Choroid plexus epithelial cell (primary cell): ENCODE measurements around the gene SFRP4.

Experiments used
- DNase-seq: peaks from one replicate; pipeline ENCODE4 v3.0.0-alpha.2; 2010; ENCODE audit warnings: low read depth
- H3K4me3 ChIP-seq: 2 replicates; pipeline ENCODE4 v1.5.1; 2011; ENCODE audit warnings: low read depth, mild to moderate bottlenecking, control low read depth, low read length, moderate library complexity
- TF ChIP-seq, protein P1 (sequence below): conservative IDR thresholded peaks from 2 replicates; pipeline ENCODE4 v1.5.1; 2011; ENCODE audit warnings: low read depth, mild to moderate bottlenecking, control low read depth, inconsistent platforms, low read length, moderate library complexity

Gene SFRP4

DNA sequence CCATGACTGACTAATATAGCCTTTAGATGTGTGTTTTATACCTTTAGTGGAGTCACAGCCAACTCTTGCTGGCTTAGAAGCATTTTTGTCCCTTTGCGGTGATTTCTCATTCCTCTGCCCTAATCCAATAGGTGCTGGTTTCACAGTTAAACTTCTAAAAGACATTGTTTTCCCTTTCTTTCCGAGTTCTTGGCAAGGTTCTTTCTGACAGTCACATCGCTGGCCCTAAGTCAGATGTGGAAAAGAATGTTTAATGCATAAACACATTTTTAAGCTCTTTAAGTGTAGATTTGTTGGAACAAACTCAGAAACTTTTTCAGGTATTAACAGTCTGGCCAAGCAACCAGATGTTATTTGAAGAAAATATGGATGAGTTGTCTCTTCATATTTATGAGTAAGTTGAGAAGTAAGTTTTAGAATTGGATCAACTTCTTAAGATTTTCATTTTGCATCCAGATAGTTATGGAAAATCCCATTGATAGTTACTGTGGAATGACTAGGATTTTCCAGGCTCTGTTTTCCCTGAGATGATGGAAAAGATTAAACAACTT is 7.9 kb upstream of the SFRP4 start:
- DNase-seq, result no peak
- TF ChIP-seq, protein P1, sequence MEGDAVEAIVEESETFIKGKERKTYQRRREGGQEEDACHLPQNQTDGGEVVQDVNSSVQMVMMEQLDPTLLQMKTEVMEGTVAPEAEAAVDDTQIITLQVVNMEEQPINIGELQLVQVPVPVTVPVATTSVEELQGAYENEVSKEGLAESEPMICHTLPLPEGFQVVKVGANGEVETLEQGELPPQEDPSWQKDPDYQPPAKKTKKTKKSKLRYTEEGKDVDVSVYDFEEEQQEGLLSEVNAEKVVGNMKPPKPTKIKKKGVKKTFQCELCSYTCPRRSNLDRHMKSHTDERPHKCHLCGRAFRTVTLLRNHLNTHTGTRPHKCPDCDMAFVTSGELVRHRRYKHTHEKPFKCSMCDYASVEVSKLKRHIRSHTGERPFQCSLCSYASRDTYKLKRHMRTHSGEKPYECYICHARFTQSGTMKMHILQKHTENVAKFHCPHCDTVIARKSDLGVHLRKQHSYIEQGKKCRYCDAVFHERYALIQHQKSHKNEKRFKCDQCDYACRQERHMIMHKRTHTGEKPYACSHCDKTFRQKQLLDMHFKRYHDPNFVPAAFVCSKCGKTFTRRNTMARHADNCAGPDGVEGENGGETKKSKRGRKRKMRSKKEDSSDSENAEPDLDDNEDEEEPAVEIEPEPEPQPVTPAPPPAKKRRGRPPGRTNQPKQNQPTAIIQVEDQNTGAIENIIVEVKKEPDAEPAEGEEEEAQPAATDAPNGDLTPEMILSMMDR, result no peak
- no peak overlapping the region for H3K4me3 ChIP-seq

DNA sequence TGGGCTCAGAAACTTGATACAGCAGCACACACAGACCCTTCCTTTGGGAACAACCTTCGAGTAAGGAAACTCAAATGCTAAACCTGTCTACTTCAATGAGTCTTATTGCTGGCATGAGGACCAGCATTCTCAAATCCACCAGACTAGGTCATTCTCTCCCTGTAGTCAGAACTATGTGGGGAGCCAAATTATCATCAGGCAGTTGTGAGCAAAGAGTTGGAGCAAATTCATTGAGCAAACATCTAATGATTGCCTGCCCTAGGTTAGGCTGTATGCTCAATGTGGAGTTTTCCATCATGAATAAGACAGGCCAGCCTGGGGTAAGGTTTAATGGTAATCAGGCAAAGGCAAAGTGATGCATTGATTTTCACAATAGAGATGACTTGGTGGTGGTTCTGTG is 7.4 kb upstream of the SFRP4 start:
- no peak for DNase-seq
- no peak overlapping the region for H3K4me3 ChIP-seq
- TF ChIP-seq, protein P1, result no peak

DNA sequence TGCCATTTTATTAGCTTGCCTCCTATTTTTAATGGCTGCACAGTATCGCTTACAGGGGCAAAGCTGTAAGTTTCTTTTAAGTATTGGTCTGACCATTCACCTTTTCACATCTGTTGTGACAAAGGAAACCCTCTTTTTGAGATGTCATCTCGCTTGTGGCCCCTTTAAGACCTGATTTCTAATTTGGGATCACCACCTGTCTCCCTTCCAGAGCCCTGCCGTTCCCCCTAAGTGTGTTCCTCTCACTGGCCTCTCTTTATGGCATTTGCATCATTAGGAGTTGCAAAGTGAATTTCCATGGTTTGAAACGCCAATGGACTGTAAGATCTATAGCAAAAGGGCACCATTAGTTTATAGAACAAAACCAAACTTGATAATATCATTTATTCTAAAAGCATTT is 5.3 kb upstream of the SFRP4 start:
- TF ChIP-seq, protein P1, result no peak
- H3K4me3 ChIP-seq, result no peak overlapping the region
- no peak for DNase-seq

DNA sequence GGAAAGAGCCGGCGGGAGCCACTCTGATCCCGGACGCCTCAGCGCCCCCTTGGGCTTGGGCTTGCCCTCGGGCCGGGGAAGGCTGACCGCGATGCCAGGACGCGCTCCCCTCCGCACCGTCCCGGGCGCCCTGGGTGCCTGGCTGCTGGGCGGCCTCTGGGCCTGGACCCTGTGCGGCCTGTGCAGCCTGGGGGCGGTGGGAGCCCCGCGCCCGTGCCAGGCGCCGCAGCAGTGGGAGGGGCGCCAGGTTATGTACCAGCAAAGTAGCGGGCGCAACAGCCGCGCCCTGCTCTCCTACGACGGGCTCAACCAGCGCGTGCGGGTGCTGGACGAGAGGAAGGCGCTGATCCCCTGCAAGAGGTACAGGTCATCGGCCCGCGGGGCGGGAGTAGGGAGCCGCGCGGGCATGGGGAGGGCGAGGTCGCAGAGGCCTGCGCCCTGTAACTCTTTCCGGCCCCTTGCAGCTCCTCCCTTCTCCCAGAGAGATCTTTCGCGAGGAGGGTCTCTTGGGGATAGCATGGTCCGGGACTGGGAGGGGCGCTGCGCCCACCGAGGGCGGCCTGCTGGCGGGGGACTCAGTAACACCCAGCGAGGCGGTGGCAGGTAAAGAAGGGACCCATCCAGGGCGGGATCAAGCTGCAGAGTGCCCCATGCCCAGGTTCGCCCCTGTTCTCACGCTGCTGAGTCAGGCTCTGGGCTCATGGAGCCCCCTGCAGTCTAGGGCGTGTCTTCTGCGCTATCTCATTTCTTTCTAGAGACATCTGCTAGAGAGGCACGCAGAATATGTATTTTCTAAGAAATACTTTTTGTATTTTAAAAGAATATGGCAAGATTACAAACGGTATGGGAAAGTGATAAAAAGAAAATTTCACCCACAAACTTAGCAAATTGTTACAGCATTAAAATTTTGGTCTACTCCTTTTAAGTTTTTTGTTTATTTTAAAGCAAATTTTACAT is 4.5 kb upstream of the SFRP4 start:
- peak; percentile 60 for DNase-seq
- TF ChIP-seq, protein P1, result peak; percentile 29
- peak overlapping the region; percentile 61 for H3K4me3 ChIP-seq

DNA sequence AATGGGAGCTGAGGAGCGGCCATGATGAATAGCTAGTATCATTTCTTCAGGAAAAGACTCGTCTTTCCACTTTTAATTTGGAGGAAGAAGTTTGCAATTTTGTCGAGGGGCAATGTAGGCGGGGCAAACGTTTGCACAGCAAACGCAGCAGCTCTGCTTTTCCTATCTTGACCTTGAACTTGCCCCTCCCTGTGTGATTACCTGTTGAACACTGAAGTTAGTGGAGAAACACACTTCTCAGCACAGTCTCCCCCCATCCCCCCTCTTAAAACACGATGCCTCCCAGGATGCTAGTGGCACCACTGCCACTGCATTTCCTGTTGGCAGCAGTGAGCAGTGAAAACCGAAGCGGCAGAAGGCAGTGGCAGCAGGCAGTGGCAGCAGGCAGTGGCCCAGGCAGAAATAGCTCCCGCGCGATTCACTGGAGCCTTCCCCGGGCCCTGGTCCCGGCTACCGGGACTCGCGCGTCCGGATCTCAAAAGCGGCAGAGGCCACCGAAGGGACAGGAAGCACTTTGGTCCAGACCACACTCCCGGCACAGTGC is 3.8 kb upstream of the SFRP4 start, which contains the start of gene EPDR1:
TSS of gene EPDR1 (plus strand) at position 336 of the 544 bp plus-strand sequence. CDS start 300 bp downstream, outside the sequence.
- peak within 1 kb of the TSS; percentile 61 for H3K4me3 ChIP-seq
- TF ChIP-seq, protein P1, result peak; percentile 10

DNA sequence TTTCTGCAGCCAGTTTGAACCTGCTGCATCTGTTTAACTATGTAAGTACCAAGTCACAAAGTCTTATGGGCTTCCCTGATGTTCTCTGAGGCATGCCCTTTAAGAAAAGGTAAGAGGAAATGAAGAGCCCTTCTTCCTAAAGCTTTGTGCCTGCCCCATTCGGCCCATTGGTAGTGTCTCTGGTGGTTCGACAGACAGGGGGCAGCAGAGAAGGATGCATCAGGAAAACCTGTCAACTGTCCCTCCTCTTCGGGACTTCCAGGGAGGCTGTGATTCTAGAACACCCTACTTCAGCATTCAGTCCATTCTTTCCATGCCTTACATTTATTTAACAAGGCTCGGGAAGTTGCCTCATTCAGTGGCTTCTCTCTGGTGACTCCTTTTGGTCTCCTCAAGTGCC is 1.9 kb upstream of the SFRP4 start:
- TF ChIP-seq, protein P1, result no peak
- H3K4me3 ChIP-seq, result no peak overlapping the region
- no peak for DNase-seq

More for the DNA sequence above, 3.8 kb upstream of the SFRP4 start, which contains the start of gene EPDR1:
- no peak for DNase-seq
